A549 (cell line): ENCODE data around the gene SPATA16. TPM values are rescaled to one million over a fixed set of nuclear protein-coding genes. Genes with fewer than 3 reads are reported as not detected.

ENCODE experiments used
- ATAC-seq, 2 experiments: fragments of 200-7000 bp in 1 of 2; fragments of >200 bp in 1 of 2; cut with Nextera tagmentation in 1 of 2; cut with Tn5 transposase in 1 of 2; 3 replicates each; pipeline versions ENCODE4 v1.8.0 to v1.9.1; 2018 to 2020; ENCODE audit warnings: mild to moderate bottlenecking in 1 of 2, moderate library complexity in 1 of 2
- CTCF ChIA-PET: fragments of 300-600 bp; sonication (Branson Sonifier 250); formaldehyde crosslinking; extraction: SDS; loops from one replicate; lab custom pipeline; 2021; ENCODE audit warnings: antibody characterized with exemption, inconsistent platforms; lab: Yijun Ruan, JAX
- POLR2A ChIA-PET: fragments of 350-600 bp; formaldehyde crosslinking; extraction: SDS; loops from one replicate; lab custom pipeline; 2021; ENCODE audit warnings: antibody characterized with exemption, inconsistent platforms; lab: Yijun Ruan, JAX
- DNase-seq, 2 experiments: peaks; one replicate each; pipeline versions ENCODE4 v3.0.0 to v3.0.0-alpha.2; 2011 to 2016; ENCODE audit warnings: low read depth in 1 of 2, low spot score in 1 of 2
- FAIRE-seq: peaks from 2 replicates; lab custom pipeline; 2011; peaks lifted over from hg19 to GRCh38; lab: Jason Lieb, UNC
- H3K27ac ChIP-seq, 2 experiments: fragments of >200 bp; sonication (Bioruptor Twin); formaldehyde crosslinking; 3 replicates each; pipeline ENCODE4 v1.5.1; 2016 to 2017
- H3K4me1 ChIP-seq: fragments of >200 bp; sonication (Bioruptor Twin); formaldehyde crosslinking; 3 replicates; pipeline ENCODE4 v1.6.1; 2016
- H3K4me2 ChIP-seq: fragments of >200 bp; sonication (Bioruptor Twin); formaldehyde crosslinking; 3 replicates; pipeline ENCODE4 v1.6.1; 2016
- H3K4me3 ChIP-seq: fragments of >200 bp; sonication (Bioruptor Twin); formaldehyde crosslinking; 3 replicates; pipeline ENCODE4 v1.5.1; 2016
- H3K9me3 ChIP-seq: fragments of >200 bp; sonication (Bioruptor Twin); formaldehyde crosslinking; 3 replicates; pipeline ENCODE4 v1.6.1; 2016
- CBX2 ChIP-seq: fragments of 200-600 bp; sonication (generic); IDR thresholded peaks from 2 replicates; pipeline ENCODE4 v1.6.1; 2016; ENCODE audit warnings: low read depth, mild to moderate bottlenecking, borderline replicate concordance
- CBX8 ChIP-seq: fragments of 200-600 bp; sonication (generic); IDR thresholded peaks from 2 replicates; pipeline ENCODE4 v1.6.1; 2016
- CHD4 ChIP-seq: fragments of 200-600 bp; sonication (generic); IDR thresholded peaks from 2 replicates; pipeline ENCODE4 v1.6.1; 2016; ENCODE audit warnings: antibody characterized with exemption, mild to moderate bottlenecking, borderline replicate concordance
- EHF ChIP-seq: fragments of 250-450 bp; sonication (Bioruptor Pico); IDR thresholded peaks from 2 replicates; pipeline ENCODE4 v1.5.0; 2020; ENCODE audit warnings: mild to moderate bottlenecking
- EHMT2 ChIP-seq: fragments of 200-600 bp; sonication (generic); IDR thresholded peaks from 2 replicates; pipeline ENCODE4 v1.6.1; 2016; ENCODE audit warnings: antibody characterized with exemption, low read depth, mild to moderate bottlenecking, moderate library complexity
- FOXS1 ChIP-seq: fragments of 250-450 bp; sonication (Bioruptor Pico); IDR thresholded peaks from 2 replicates; pipeline ENCODE4 v1.5.0; 2020; ENCODE audit warnings: mild to moderate bottlenecking, moderate library complexity
- GATA3 ChIP-seq: IDR thresholded peaks from 2 replicates; pipeline ENCODE4 v1.6.1; 2012; ENCODE audit warnings: borderline replicate concordance
- HOXB5 ChIP-seq: fragments of 250-450 bp; sonication (Bioruptor Pico); IDR thresholded peaks from 2 replicates; pipeline ENCODE4 v1.5.0; 2020; ENCODE audit warnings: mild to moderate bottlenecking, moderate library complexity
- JUNB ChIP-seq: fragments of >200 bp; sonication (Bioruptor Twin); formaldehyde crosslinking; IDR thresholded peaks from 2 replicates; pipeline ENCODE4 v1.6.1; 2016
- MAFK ChIP-seq: fragments of 450-650 bp; IDR thresholded peaks from 2 replicates; pipeline ENCODE4 v1.6.1; 2014; ENCODE audit not compliant: partially characterized antibody
- NFE2L2 ChIP-seq: fragments of 150-350 bp; conservative IDR thresholded peaks from 2 replicates; pipeline ENCODE4 v1.6.1; 2014; ENCODE audit warnings: low read length
- NPAS2 ChIP-seq: fragments of 250-450 bp; sonication (Bioruptor Pico); IDR thresholded peaks from 2 replicates; pipeline ENCODE4 v1.8.0; 2022; ENCODE audit warnings: mild to moderate bottlenecking, moderate library complexity, borderline replicate concordance
- PBX3 ChIP-seq: IDR thresholded peaks from 2 replicates; pipeline ENCODE4 v1.6.1; 2012
- RAD21 ChIP-seq, 2 experiments: fragments of >200 bp in 1 of 2; sonication (Bioruptor Twin) in 1 of 2; formaldehyde crosslinking in 1 of 2; IDR thresholded peaks in 1 of 2; conservative IDR thresholded peaks in 1 of 2; 2 replicates in 1 of 2; 3 replicates in 1 of 2; pipeline ENCODE4 v1.6.1; 2012 to 2018; ENCODE audit warnings: inconsistent platforms in 1 of 2
- RARB ChIP-seq: fragments of 250-450 bp; sonication (Bioruptor Pico); IDR thresholded peaks from 2 replicates; pipeline ENCODE4 v1.8.0; 2021; ENCODE audit warnings: mild to moderate bottlenecking, moderate library complexity
- RNF2 ChIP-seq: fragments of 200-600 bp; sonication (generic); IDR thresholded peaks from 2 replicates; pipeline ENCODE4 v1.6.1; 2016; ENCODE audit warnings: low read depth, mild to moderate bottlenecking, antibody characterized with exemption, moderate library complexity, borderline replicate concordance
- SMC3 ChIP-seq: fragments of >200 bp; sonication (Bioruptor Twin); formaldehyde crosslinking; IDR thresholded peaks from 3 replicates; pipeline ENCODE4 v1.6.1; 2018; ENCODE audit warnings: inconsistent platforms
- SREBF2 ChIP-seq: fragments of 450-650 bp; IDR thresholded peaks from 2 replicates; pipeline ENCODE4 v1.6.1; 2014; ENCODE audit warnings: mild to moderate bottlenecking, moderate library complexity
- TFCP2L1 ChIP-seq: fragments of 250-450 bp; sonication (Bioruptor Pico); IDR thresholded peaks from 2 replicates; pipeline ENCODE4 v1.5.0; 2021; ENCODE audit warnings: mild to moderate bottlenecking
- ZNF302 ChIP-seq: fragments of 250-450 bp; sonication (Bioruptor Pico); IDR thresholded peaks from 2 replicates; pipeline ENCODE4 v1.9.0; 2021; ENCODE audit warnings: inconsistent platforms, mild to moderate bottlenecking, moderate library complexity
- ZSCAN20 ChIP-seq: fragments of 250-450 bp; sonication (Bioruptor Pico); IDR thresholded peaks from 2 replicates; pipeline ENCODE4 v1.8.0; 2022; ENCODE audit warnings: mild to moderate bottlenecking, moderate library complexity
- WGBS: methylation state at CpG from one replicate; pipeline ENCODE4 v1.1.6; 2017; ENCODE audit errors: missing lambda C conversion rate; 5-methylcytosine and 5-hydroxymethylcytosine counted together
- polyA plus RNA-seq, 4 experiments: library from polyadenylated mRNA; depleted of rRNA in 3 of 4; stranded (reverse); fragments of >200 nt; fragmentation: RNase III in 1 of 4; extraction: RNeasy Plus Mini Kit Qiagen cat#74134 plus additional on column Dnase treatment in 1 of 4; gene quantifications; 2 replicates in 3 of 4; 3 replicates in 1 of 4; pipeline ENCODE4 v1.2.3, GENCODE V29; 2011 to 2017
- TF ChIP-seq, protein P1 (sequence below): fragments of >200 bp; sonication (Bioruptor Twin); formaldehyde crosslinking; IDR thresholded peaks from 2 replicates; pipeline ENCODE4 v1.6.1; 2016
- TF ChIP-seq, protein P2 (sequence below): fragments of 250-450 bp; sonication (Bioruptor Pico); IDR thresholded peaks from 2 replicates; pipeline ENCODE4 v1.5.0; 2020; ENCODE audit warnings: low read depth, mild to moderate bottlenecking, moderate library complexity
- TF ChIP-seq, protein P3 (sequence below): fragments of 150-350 bp; IDR thresholded peaks from 2 replicates; pipeline ENCODE4 v1.6.1; 2014; ENCODE audit warnings: low read depth, mild to moderate bottlenecking, low read length

SPATA16 gene
- polyA plus RNA-seq, 2 of the 4 experiments (the other 2 are of a cell fraction) = not detected

- no peak overlapping the region for H3K27ac ChIP-seq
- no peaks in the 10 kb centered on the region for H3K4me1 ChIP-seq
- TF ChIP-seq CBX8 = no peak
- TF ChIP-seq JUNB = no peak
- no peak for TF ChIP-seq EHMT2
- TF ChIP-seq, protein P1, sequence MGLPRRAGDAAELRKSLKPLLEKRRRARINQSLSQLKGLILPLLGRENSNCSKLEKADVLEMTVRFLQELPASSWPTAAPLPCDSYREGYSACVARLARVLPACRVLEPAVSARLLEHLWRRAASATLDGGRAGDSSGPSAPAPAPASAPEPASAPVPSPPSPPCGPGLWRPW = no peak
- TF ChIP-seq, protein P2, sequence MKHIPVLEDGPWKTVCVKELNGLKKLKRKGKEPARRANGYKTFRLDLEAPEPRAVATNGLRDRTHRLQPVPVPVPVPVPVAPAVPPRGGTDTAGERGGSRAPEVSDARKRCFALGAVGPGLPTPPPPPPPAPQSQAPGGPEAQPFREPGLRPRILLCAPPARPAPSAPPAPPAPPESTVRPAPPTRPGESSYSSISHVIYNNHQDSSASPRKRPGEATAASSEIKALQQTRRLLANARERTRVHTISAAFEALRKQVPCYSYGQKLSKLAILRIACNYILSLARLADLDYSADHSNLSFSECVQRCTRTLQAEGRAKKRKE (CRISPR knock-in tag) = no peak
- no peak for TF ChIP-seq SREBF2
- no peak for TF ChIP-seq ZNF302
- TF ChIP-seq ZSCAN20 = no peak
- no peak for TF ChIP-seq NFE2L2
- no peak for TF ChIP-seq EHF (CRISPR knock-in tag)
- TF ChIP-seq TFCP2L1 (CRISPR knock-in tag) = no peak
- no peak for TF ChIP-seq MAFK
- no peak for TF ChIP-seq SMC3
- TF ChIP-seq CBX2 = no peak
- TF ChIP-seq CHD4 = no peak
- TF ChIP-seq PBX3 = no peak
- H3K9me3 ChIP-seq = no peaks in the 10 kb centered on the region
- H3K4me2 ChIP-seq = no peak overlapping the region
- no peak for FAIRE-seq
- no peak for ATAC-seq
- no peak overlapping the region for H3K4me3 ChIP-seq
- 4% methylated on average over 2 of the region's 2 CpGs for WGBS
- ChIA-PET POLR2A (no interaction called here), CTCF (no interaction called here)
- DNase-seq = no peak
Measured at GRCh38 chr3:173037840-173038483, 103.1 kb downstream of the SPATA16 start.

DNA sequence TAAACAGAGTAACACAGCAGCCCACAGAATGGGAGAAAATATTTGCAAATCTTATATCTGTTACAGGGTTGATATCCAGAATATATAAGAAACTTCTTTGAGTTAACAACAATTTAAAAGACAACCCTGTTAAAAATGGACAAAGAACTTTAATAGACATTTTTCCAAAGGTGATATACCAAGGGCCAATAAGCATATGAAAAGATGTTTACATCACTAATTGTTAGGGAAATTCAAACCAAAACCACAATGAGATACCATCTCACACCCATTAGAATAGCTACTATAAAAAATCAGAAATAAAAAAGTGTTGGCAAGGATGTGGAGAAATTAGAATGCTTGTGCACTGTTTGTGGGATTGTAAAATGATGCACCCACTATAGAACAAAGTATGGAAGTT is 110.8 kb downstream of the SPATA16 start:
- H3K27ac ChIP-seq = no peak overlapping the region
- H3K4me2 ChIP-seq = no peak overlapping the region
- CTCF ChIA-PET = no interaction called here
- no peaks in the 10 kb centered on the region for H3K4me1 ChIP-seq
- no peak for ATAC-seq
- H3K4me3 ChIP-seq = no peak overlapping the region
- TF ChIP-seq GATA3 (no peak), FOXS1 (CRISPR knock-in tag) (no peak), RAD21 (conservative IDR thresholded peaks at IDR 0.05 in 1 of 2, IDR thresholded peaks at IDR 0.05 in 1 of 2) (no peak), HOXB5 (CRISPR knock-in tag) (no peak), TFCP2L1 (CRISPR knock-in tag) (no peak), MAFK (no peak), JUNB (no peak)
- TF ChIP-seq, protein P3, sequence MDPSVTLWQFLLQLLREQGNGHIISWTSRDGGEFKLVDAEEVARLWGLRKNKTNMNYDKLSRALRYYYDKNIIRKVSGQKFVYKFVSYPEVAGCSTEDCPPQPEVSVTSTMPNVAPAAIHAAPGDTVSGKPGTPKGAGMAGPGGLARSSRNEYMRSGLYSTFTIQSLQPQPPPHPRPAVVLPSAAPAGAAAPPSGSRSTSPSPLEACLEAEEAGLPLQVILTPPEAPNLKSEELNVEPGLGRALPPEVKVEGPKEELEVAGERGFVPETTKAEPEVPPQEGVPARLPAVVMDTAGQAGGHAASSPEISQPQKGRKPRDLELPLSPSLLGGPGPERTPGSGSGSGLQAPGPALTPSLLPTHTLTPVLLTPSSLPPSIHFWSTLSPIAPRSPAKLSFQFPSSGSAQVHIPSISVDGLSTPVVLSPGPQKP = no peak
- POLR2A ChIA-PET = no interaction called here
- FAIRE-seq = no peak
- no peaks in the 10 kb centered on the region for H3K9me3 ChIP-seq
- no peak for DNase-seq

DNA sequence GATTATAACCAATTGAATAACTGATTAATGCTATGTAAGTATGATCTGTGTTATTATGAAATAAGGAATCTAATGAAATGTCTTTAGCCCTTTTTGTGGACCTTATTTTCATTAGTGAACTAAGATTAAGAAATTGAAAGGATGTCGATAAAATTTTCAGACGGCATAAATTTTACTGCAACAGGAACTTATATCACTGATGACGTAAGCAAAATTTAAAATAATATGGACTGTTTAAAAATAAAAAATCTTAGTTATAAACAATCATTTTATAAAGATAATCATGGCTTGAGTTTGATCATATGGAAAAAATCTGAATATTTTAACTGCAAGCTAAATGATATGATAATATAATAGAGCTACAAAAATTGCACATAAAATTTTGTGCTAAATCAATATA is 112.7 kb downstream of the SPATA16 start:
- ATAC-seq (no peak), FAIRE-seq (peak; percentile 43), DNase-seq (no peak)
- CTCF ChIA-PET = no interaction called here
- no peaks in the 10 kb centered on the region for H3K9me3 ChIP-seq
- POLR2A ChIA-PET = no interaction called here
- TF ChIP-seq NPAS2 (no peak), SREBF2 (no peak), RAD21 (conservative IDR thresholded peaks at IDR 0.05 in 1 of 2, IDR thresholded peaks at IDR 0.05 in 1 of 2) (no peak), RARB (no peak), RNF2 (no peak)
- no peak overlapping the region for H3K4me2 ChIP-seq
- H3K27ac ChIP-seq = no peak overlapping the region
- H3K4me1 ChIP-seq = no peaks in the 10 kb centered on the region
- H3K4me3 ChIP-seq = no peak overlapping the region
- WGBS = 65% methylated on average over 3 of the region's 3 CpGs
